Skeletal muscle satellite cell (primary cell): ENCODE measurements around the gene PALMD. TPM values are rescaled to one million over a fixed set of nuclear protein-coding genes. Genes with fewer than 3 reads are reported as not detected.

Source experiments
- H3K27me3 ChIP-seq: 2 replicates; pipeline ENCODE4 v1.7.0; 2013; ENCODE audit warnings: low read length; ENCODE audit not compliant: control insufficient read depth, insufficient read depth
- H3K36me3 ChIP-seq: 2 replicates; pipeline ENCODE4 v1.7.0; 2013; ENCODE audit warnings: mild to moderate bottlenecking, control low read depth, low read length; ENCODE audit not compliant: insufficient read depth
- H3K4me1 ChIP-seq: 2 replicates; pipeline ENCODE4 v1.7.0; 2013; ENCODE audit warnings: low read length; ENCODE audit not compliant: control insufficient read depth, insufficient read depth
- H3K4me2 ChIP-seq: 2 replicates; pipeline ENCODE4 v1.7.0; 2013; ENCODE audit warnings: mild to moderate bottlenecking, low read length
- H3K4me3 ChIP-seq: 2 replicates; pipeline ENCODE4 v1.7.0; 2013; ENCODE audit warnings: low read length
- H3K9ac ChIP-seq: 2 replicates; pipeline ENCODE4 v1.7.0; 2013; ENCODE audit warnings: mild to moderate bottlenecking, low read depth, low read length, moderate library complexity
- H3K9me3 ChIP-seq: replicated peaks from 2 replicates; pipeline ENCODE4 v1.7.0; 2013; ENCODE audit warnings: mild to moderate bottlenecking, control low read depth, low read length
- total RNA-seq: library from RNA; depleted of rRNA; stranded (reverse); fragments of >200 nt; gene quantifications from 2 replicates; pipeline ENCODE4 v1.2.3, GENCODE V29; 2012; rRNA removed

The PALMD gene, protein sequence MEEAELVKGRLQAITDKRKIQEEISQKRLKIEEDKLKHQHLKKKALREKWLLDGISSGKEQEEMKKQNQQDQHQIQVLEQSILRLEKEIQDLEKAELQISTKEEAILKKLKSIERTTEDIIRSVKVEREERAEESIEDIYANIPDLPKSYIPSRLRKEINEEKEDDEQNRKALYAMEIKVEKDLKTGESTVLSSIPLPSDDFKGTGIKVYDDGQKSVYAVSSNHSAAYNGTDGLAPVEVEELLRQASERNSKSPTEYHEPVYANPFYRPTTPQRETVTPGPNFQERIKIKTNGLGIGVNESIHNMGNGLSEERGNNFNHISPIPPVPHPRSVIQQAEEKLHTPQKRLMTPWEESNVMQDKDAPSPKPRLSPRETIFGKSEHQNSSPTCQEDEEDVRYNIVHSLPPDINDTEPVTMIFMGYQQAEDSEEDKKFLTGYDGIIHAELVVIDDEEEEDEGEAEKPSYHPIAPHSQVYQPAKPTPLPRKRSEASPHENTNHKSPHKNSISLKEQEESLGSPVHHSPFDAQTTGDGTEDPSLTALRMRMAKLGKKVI
- total RNA-seq: 2.0 and 3.7 TPM in 2 replicates

DNA sequence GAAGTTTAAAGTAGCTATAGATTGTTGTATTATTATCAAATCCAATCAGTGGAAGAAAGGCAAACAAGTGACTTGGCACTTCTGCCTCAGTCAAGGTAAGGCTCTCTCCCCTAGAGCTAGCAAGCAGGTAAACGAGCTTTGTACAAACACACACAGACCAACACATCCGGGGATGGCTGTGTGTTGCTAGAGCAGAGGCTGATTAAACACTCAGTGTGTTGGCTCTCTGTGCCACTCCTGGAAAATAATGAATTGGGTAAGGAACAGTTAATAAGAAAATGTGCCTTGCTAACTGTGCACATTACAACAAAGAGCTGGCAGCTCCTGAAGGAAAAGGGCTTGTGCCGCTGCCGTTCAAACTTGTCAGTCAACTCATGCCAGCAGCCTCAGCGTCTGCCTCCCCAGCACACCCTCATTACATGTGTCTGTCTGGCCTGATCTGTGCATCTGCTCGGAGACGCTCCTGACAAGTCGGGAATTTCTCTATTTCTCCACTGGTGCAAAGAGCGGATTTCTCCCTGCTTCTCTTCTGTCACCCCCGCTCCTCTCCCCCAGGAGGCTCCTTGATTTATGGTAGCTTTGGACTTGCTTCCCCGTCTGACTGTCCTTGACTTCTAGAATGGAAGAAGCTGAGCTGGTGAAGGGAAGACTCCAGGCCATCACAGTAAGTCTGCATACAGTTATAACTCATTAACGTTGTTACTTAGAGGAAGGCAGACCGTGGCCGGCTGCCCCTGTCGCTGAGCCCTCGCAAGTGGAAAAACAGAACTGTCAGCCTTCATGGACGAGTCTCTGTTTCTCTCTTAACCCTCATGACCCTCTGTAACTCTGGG is at the start of gene PALMD:
Gene PALMD, plus strand, starts transcription at position 415 of the 833 bp plus-strand sequence. Its CDS starts 205 bp downstream, at position 620.
- Histone ChIP-seq H3K27me3 (no peaks in the 10 kb centered on the region), H3K4me3 (peak within 1 kb of the TSS; percentile 73), H3K4me1 (peaks cover 20% of the 10 kb centered on the region), H3K9ac (peak within 1 kb of the TSS; percentile 84), H3K36me3 (no peaks in the 10 kb centered on the region), H3K9me3 (no peaks in the 10 kb centered on the region), H3K4me2 (peak within 1 kb of the TSS; percentile 84)

DNA sequence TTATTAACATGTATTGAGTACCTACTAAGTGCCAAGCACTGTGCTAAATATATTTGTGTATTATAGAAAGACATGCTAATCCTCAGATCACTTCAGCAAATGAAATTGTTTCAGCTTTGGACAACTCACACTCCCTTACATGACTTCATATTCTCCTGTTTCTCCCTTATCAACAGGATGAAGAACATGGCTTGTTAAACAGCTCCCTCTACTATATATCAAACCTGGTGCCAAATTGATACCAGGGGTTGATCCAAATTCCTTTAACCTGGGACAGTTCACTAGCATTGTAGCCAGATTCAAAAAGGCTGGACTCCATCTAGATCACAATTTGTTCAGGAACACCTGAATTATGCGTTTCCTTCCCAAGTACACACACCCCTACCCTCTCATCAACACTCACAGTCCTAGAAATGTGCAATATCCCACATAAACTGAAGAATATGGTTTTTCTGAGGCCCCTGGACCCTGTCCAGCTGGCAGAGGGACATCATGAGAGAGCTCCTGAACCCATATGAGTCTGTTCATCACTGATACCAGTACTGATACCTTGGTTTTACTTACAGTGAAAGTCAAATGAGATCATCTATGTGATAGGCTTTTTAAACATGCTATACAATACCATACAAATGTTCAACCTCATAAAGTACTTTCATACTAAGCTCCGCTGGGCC is 47.0 kb upstream of the PALMD start:
- peak overlapping the region; percentile 15 for H3K4me2 ChIP-seq
- H3K36me3 ChIP-seq: no peaks in the 10 kb centered on the region
- H3K4me1 ChIP-seq: peaks cover 20% of the 10 kb centered on the region
- H3K9ac ChIP-seq: peak overlapping the region; percentile 11
- H3K4me3 ChIP-seq: no peak overlapping the region
- no peaks in the 10 kb centered on the region for H3K27me3 ChIP-seq
- no peaks in the 10 kb centered on the region for H3K9me3 ChIP-seq

GRCh38 chr1:99599678-99600175 is 46.2 kb upstream of the PALMD start:
- Histone ChIP-seq H3K36me3 (no peaks in the 10 kb centered on the region), H3K9ac (no peak overlapping the region), H3K9me3 (no peaks in the 10 kb centered on the region), H3K4me1 (peaks cover 25% of the 10 kb centered on the region), H3K4me3 (no peak overlapping the region), H3K27me3 (no peaks in the 10 kb centered on the region), H3K4me2 (peak overlapping the region; percentile 32)

- Histone ChIP-seq H3K9me3 (no peaks in the 10 kb centered on the region), H3K4me1 (peaks cover 25% of the 10 kb centered on the region), H3K36me3 (no peaks in the 10 kb centered on the region), H3K4me3 (no peak overlapping the region), H3K4me2 (no peak overlapping the region), H3K27me3 (no peaks in the 10 kb centered on the region), H3K9ac (no peak overlapping the region)
Measured at GRCh38 chr1:99600782-99601181, 45.1 kb upstream of the PALMD start.

GRCh38 chr1:99601208-99601607 is 44.7 kb upstream of the PALMD start:
- Histone ChIP-seq H3K27me3 (no peaks in the 10 kb centered on the region), H3K4me1 (peaks cover 27% of the 10 kb centered on the region), H3K9ac (no peak overlapping the region), H3K4me2 (no peak overlapping the region), H3K36me3 (no peaks in the 10 kb centered on the region), H3K9me3 (no peaks in the 10 kb centered on the region), H3K4me3 (no peak overlapping the region)

DNA sequence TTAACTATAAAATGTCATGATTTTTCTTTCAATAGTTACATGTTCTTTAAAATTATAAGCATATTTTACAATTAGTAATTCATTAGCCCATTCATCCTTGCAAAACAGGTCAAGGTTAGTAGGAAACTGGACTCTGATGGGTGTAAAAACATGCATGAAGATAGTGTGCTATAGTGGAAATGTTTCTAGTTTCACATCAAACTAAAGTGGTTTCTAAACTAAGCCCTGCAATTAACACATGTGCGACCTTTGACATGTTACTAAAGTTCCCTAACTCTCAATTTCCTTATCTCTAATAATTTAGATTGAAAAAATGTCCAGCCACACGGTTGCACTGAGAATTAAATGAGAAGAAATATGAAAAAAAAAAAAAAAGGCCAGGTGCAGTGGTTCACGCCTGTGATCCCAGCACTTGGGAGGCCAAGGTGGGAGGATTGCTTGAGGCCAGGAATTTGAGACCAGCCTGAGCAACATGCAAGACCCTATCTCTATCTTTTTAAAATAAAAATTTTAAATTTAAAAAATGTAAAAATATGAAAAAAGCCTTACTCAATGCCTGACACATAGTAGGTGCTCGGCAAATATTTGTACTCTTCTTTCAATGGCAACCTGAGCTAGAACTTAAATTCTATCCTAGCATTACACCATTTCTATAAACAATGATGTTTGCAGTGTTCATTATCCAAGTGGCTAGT is 44.1 kb upstream of the PALMD start:
- H3K9ac ChIP-seq: no peak overlapping the region

GRCh38 chr1:99602404-99602969 is 43.4 kb upstream of the PALMD start:
- H3K36me3 ChIP-seq: no peaks in the 10 kb centered on the region
- H3K27me3 ChIP-seq: no peaks in the 10 kb centered on the region
- H3K4me2 ChIP-seq: no peak overlapping the region
- H3K9me3 ChIP-seq: no peaks in the 10 kb centered on the region
- H3K9ac ChIP-seq: no peak overlapping the region
- H3K4me1 ChIP-seq: peaks cover 30% of the 10 kb centered on the region
- H3K4me3 ChIP-seq: no peak overlapping the region

More for the DNA sequence above, 44.1 kb upstream of the PALMD start:
- Histone ChIP-seq H3K4me2 (no peak overlapping the region), H3K9me3 (no peaks in the 10 kb centered on the region), H3K4me3 (no peak overlapping the region), H3K27me3 (no peaks in the 10 kb centered on the region), H3K4me1 (peaks cover 30% of the 10 kb centered on the region), H3K36me3 (no peaks in the 10 kb centered on the region)

- Histone ChIP-seq H3K4me1 (peaks cover 26% of the 10 kb centered on the region), H3K36me3 (no peaks in the 10 kb centered on the region), H3K9me3 (peaks cover 2% of the 10 kb centered on the region), H3K4me2 (peak overlapping the region; percentile 17), H3K9ac (peak overlapping the region; percentile 18), H3K4me3 (no peak overlapping the region), H3K27me3 (no peaks in the 10 kb centered on the region)
Measured at GRCh38 chr1:99603699-99604560, 42.0 kb upstream of the PALMD start.

DNA sequence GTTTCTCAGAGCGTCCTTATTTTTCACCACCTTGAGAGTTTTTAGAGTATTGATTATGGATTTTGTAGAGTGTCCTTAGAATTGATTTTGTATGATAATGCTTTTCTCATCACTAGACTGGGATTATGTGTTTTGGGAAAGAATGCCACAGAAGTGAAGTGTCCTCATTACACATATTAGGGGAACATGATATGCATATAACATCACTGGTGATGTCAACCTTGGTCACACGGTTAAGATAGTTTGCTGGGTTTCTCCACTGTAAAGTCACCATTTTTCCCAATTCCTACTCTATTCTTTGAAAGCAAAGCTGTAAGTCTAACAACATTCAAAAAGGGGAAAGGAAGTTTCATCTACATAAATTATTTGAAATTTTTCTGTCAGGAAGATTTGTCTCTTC is 39.6 kb upstream of the PALMD start:
- Histone ChIP-seq H3K9ac (no peak overlapping the region), H3K4me3 (no peak overlapping the region), H3K4me1 (peaks cover 13% of the 10 kb centered on the region), H3K9me3 (peaks cover 2% of the 10 kb centered on the region), H3K36me3 (no peaks in the 10 kb centered on the region), H3K27me3 (no peaks in the 10 kb centered on the region), H3K4me2 (no peak overlapping the region)

GRCh38 chr1:99607590-99607989 is 38.3 kb upstream of the PALMD start:
- H3K4me1 ChIP-seq: peaks cover 13% of the 10 kb centered on the region
- H3K4me3 ChIP-seq: no peak overlapping the region
- no peak overlapping the region for H3K4me2 ChIP-seq
- no peaks in the 10 kb centered on the region for H3K27me3 ChIP-seq
- no peaks in the 10 kb centered on the region for H3K36me3 ChIP-seq
- H3K9me3 ChIP-seq: peaks cover 2% of the 10 kb centered on the region
- H3K9ac ChIP-seq: no peak overlapping the region
